Measurements from ENCODE around the gene SEL1L2. TPM values are rescaled to one million over a fixed set of nuclear protein-coding genes. Genes with fewer than 3 reads are reported as not detected.

The SEL1L2 gene
- total and polyA plus RNA-seq, 9 of the 15 experiments (the other 6 are each of a cell fraction or from before 2014, with no cell fraction given), result not detected

DNA sequence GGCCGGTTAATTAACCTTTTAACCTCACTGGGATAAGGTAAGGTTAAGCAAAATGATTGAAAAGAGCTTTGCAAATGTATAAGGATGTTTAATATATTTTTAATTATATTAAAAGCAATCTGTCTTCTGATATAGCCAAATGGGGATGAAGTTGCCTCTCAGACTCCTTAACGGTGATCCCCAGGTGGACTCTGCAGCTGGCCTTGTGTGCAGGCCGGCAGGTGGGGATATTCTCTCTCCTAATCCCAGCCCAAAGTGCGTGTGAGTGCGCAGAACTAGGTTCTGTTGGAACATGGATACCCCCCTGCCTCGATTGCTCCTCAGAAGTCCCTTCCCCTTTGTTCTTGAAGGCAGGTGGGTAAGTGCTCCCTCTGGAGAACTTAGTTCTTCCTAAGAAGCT lies 105.6 kb downstream of the SEL1L2 start:
- Histone ChIP-seq H3K36me3 (ENCODE audit: control insufficient read depth, insufficient read depth, low read length) (no peaks in the 10 kb centered on the region), H3K27ac (ENCODE audit: extremely low read depth, low read depth, low read length) (no peak overlapping the region), H3K9ac (ENCODE audit: insufficient read depth in 1 of 2, low read depth in 2 of 2, low read length in 2 of 2) (no peak overlapping the region), H2AFZ (ENCODE audit: low read depth, low read length) (no peak overlapping the region), H3K9me3 (replicated peaks; ENCODE audit: control insufficient read depth, insufficient read depth, low read depth, low read length) (no peaks in the 10 kb centered on the region), H3K9me1 (ENCODE audit: control insufficient read depth, insufficient read depth, low read length) (no peaks in the 10 kb centered on the region), H4K20me1 (replicated peaks; ENCODE audit: control insufficient read depth, insufficient read depth, low read length) (no peaks in the 10 kb centered on the region), H3K79me2 (ENCODE audit: control insufficient read depth, insufficient read depth, low read length) (no peaks in the 10 kb centered on the region), H3K4me1 (replicated peaks in 1 of 2; ENCODE audit: control insufficient read depth in 2 of 2, insufficient read depth in 2 of 2, low read length in 2 of 2) (no peaks in the 10 kb centered on the region), H3K4me2 (ENCODE audit: insufficient read depth, low read length) (no peak overlapping the region), H3K27me3 (ENCODE audit: control insufficient read depth in 2 of 2, insufficient read depth in 2 of 2, low read length in 2 of 2) (no peaks in the 10 kb centered on the region; a peak in 1 of 5 replicates), H3K4me3 (no peak overlapping the region)
- FAIRE-seq (no peak), ATAC-seq (no peak), DNase-seq (ENCODE audit: extremely low read depth in 1 of 4, low spot score in 3 of 4) (no peak)
- ChIA-PET CTCF (ENCODE audit: low intra/inter-chr PET ratio) (no interaction called here), POLR2A (no interaction called here)
- WGBS (ENCODE audit: insufficient coverage, low coverage, missing lambda C conversion rate), result 0% methylated on average over 6 of the region's 6 CpGs
- in situ Hi-C loops (cut with MboI) (no loop called here), intact Hi-C loops (cut with micrococcal nuclease) (no loop called here)
- TF ChIP-seq HDGF (IDR thresholded peaks at IDR 0.05), result no peak
- TF ChIP-seq EGR1 (conservative IDR thresholded peaks at IDR 0.05), result no peak
- TF ChIP-seq POLR2AphosphoS2 (IDR thresholded peaks at IDR 0.05; ENCODE audit: low read length), result no peak
- no peak for TF ChIP-seq ARNT (IDR thresholded peaks at IDR 0.05)
- BruUV-seq (replicated peaks), result no TSS peak

DNA sequence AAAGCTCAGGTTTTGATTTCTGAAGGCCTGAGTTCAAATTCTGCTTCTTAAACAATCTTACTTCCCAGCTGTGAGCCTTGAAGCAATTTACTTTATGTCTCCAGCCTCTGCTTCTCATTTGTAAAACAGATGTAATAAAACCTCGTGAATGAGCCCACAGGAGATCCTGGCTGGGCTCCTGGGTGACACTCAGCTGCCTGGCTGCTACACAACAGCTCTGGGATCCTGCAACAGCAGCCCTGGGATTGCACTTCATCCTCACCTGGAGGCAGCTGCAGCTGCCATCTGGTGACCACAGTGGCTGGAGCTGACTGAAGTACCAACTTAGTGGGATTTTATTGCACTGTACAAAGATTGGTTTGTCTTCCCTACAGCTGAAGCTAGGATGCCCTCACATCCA lies 107.0 kb downstream of the SEL1L2 start:
- Histone ChIP-seq H4K20me1 (replicated peaks; ENCODE audit: control insufficient read depth, insufficient read depth, low read length) (no peaks in the 10 kb centered on the region), H2AFZ (ENCODE audit: low read depth, low read length) (no peak overlapping the region), H3K4me1 (replicated peaks in 1 of 2; ENCODE audit: control insufficient read depth in 2 of 2, insufficient read depth in 2 of 2, low read length in 2 of 2) (no peaks in the 10 kb centered on the region), H3K9ac (ENCODE audit: insufficient read depth in 1 of 2, low read depth in 2 of 2, low read length in 2 of 2) (no peak overlapping the region), H3K36me3 (ENCODE audit: control insufficient read depth, insufficient read depth, low read length) (no peaks in the 10 kb centered on the region), H3K9me1 (ENCODE audit: control insufficient read depth, insufficient read depth, low read length) (no peaks in the 10 kb centered on the region), H3K9me3 (replicated peaks; ENCODE audit: control insufficient read depth, insufficient read depth, low read depth, low read length) (no peaks in the 10 kb centered on the region), H3K27me3 (ENCODE audit: control insufficient read depth in 2 of 2, insufficient read depth in 2 of 2, low read length in 2 of 2) (no peaks in the 10 kb centered on the region; a peak in 1 of 5 replicates), H3K27ac (ENCODE audit: extremely low read depth, low read depth, low read length) (no peak overlapping the region), H3K4me2 (ENCODE audit: insufficient read depth, low read length) (no peak overlapping the region), H3K4me3 (no peak overlapping the region), H3K79me2 (ENCODE audit: control insufficient read depth, insufficient read depth, low read length) (no peaks in the 10 kb centered on the region)
- no peak for FAIRE-seq
- intact Hi-C loops (cut with micrococcal nuclease), result no loop called here
- no TSS peak for BruUV-seq (replicated peaks)
- POLR2A ChIA-PET, result no interaction called here
- in situ Hi-C loops (cut with MboI), result no loop called here
- DNase-seq (ENCODE audit: extremely low read depth in 1 of 4, low spot score in 3 of 4), result no peak
- 0% methylated on average over 1 of the region's 1 CpG for WGBS (ENCODE audit: insufficient coverage, low coverage, missing lambda C conversion rate)
- no peak for ATAC-seq
- CTCF ChIA-PET (ENCODE audit: low intra/inter-chr PET ratio), result no interaction called here
- TF ChIP-seq ZNF431 (CRISPR knock-in tag; IDR thresholded peaks at IDR 0.05) (no peak), NFIX (CRISPR knock-in tag; IDR thresholded peaks at IDR 0.05; ENCODE audit: low read depth) (no peak), IRF1 (CRISPR knock-in tag; IDR thresholded peaks at IDR 0.05; ENCODE audit: borderline replicate concordance) (no peak), ZNF217 (CRISPR knock-in tag; IDR thresholded peaks at IDR 0.05) (no peak), CUX1 (CRISPR knock-in tag; IDR thresholded peaks at IDR 0.05) (no peak)
- TF ChIP-seq, protein P1, sequence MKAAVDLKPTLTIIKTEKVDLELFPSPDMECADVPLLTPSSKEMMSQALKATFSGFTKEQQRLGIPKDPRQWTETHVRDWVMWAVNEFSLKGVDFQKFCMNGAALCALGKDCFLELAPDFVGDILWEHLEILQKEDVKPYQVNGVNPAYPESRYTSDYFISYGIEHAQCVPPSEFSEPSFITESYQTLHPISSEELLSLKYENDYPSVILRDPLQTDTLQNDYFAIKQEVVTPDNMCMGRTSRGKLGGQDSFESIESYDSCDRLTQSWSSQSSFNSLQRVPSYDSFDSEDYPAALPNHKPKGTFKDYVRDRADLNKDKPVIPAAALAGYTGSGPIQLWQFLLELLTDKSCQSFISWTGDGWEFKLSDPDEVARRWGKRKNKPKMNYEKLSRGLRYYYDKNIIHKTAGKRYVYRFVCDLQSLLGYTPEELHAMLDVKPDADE (conservative IDR thresholded peaks at IDR 0.05; ENCODE audit: control insufficient read depth, low read depth, low read length), result no peak

Data from K562 (cell line).